ENCODE results near the gene EPHB6.

GRCh38 chr7:142882338-142882678, 27.4 kb downstream of the EPHB6 start:
- TF ChIP-seq CTCF (conservative IDR thresholded peaks at IDR 0.05; ENCODE audit: low read length), result no peak
- no peak for TF ChIP-seq EZH2phosphoT487 (IDR thresholded peaks at IDR 0.05; ENCODE audit: borderline replicate concordance, low read depth, low read length)

All from OCI-LY7 (cell line).